GM12873 (cell line): ENCODE results near the gene EEF1G.

Source experiments
- TF ChIP-seq, protein P1 (sequence below): IDR thresholded peaks from 2 replicates; pipeline ENCODE4 v1.5.1; 2012; ENCODE audit warnings: low read depth, mild to moderate bottlenecking, moderate library complexity, low read length, control low read depth; ENCODE audit not compliant: insufficient read depth; ENCODE audit errors: missing control alignments

Gene EEF1G

DNA sequence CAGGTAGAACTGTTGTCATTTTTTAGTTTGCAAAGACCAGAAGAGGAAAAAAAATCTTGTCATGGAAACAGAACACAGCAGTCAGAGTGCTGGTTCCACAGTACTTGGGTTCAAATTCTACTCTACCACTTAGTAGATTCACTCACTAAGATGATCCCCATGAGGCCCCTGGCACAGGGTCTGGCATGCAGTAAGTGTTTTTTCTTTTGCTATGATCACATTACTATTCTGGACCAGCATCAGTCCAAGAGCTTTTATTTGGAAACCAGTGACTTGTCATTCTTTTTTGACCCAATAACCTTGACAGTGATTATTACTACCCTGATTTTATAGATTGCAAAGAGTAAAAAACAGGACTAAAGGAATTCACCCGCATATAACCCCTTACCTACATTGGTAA is 4.1 kb downstream of the EEF1G start:
- TF ChIP-seq, protein P1, sequence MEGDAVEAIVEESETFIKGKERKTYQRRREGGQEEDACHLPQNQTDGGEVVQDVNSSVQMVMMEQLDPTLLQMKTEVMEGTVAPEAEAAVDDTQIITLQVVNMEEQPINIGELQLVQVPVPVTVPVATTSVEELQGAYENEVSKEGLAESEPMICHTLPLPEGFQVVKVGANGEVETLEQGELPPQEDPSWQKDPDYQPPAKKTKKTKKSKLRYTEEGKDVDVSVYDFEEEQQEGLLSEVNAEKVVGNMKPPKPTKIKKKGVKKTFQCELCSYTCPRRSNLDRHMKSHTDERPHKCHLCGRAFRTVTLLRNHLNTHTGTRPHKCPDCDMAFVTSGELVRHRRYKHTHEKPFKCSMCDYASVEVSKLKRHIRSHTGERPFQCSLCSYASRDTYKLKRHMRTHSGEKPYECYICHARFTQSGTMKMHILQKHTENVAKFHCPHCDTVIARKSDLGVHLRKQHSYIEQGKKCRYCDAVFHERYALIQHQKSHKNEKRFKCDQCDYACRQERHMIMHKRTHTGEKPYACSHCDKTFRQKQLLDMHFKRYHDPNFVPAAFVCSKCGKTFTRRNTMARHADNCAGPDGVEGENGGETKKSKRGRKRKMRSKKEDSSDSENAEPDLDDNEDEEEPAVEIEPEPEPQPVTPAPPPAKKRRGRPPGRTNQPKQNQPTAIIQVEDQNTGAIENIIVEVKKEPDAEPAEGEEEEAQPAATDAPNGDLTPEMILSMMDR: no peak

DNA sequence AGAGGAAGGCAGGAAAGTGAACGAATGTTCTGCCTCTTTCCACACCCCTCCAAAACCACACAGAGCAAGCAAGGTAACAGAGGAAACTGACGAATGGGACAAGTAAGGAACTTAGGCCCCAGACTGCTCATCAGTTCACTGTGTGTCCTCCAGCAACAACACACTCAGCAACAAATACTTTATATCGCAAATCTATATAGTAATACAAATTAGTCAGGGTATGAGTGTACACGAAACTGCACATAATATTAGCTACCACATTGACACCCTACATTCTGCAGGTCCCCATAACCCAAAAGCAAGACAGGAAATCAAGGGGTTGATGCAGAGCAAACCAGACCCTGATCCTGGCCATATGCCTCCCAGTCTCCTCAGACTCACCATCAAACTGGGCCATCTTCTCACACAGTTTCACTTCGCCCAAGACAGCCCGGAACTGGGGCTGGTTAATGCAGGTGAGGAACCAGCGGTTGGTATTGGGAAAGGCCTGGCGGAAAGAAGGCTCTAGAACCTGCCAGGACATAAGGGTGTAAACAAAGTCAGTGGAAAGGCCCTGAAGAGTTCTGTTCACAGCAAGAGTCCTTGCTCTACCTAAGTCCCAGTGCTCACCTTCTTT is 6.6 kb downstream of the EEF1G start:
- TF ChIP-seq, protein P1: no peak

DNA sequence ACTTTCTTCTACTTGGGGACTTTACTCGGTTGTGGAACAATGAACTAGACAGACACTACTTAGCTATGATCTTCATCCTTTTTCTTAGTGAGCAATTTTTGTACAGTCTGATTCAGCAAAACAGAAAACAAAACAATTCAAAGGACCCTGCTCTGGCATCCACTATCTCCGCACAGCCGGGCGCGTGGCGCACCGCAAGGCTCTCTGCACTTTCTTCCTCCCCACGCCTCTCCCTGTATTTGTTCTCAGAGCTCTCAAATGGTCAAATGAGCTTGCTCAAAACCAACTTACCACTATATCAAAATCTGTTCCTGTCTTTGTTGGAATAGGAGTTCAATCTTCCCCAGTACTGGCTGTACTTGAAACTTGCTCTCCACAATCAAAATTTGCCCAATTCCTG is 7.4 kb downstream of the EEF1G start:
- TF ChIP-seq, protein P1: no peak

DNA sequence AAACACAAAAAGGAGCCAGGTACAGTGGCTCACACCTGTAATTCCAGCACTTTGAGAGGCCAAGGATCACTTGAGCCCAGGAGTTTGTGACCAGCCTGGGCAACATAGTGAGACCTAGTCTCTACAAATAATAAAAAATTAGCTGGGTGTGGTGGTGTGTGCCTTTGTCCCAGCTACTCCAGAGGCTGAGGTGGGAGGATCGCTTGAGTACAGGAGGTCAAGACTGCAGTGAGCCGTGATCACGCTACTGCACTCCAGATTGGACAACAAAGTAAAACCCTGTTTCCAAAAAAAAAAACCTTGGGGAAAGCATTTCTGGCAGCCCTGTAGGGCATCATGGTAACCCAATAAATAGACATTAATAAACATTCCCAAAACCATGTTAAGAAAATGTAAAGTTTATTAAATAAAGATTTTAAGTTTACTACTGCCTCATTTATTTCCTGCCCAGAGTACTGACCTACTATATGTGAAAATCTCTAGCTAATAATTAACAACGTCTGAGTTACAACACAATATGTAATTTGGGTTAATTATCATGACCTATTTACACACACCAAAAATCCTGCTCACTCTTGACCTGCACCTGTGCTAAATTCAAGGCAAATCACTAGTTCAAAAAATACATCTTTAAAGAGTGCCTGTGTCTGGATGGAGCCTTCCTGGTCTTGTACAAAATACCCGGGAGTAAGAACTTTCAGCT is 8.4 kb downstream of the EEF1G start:
- TF ChIP-seq, protein P1: no peak

DNA sequence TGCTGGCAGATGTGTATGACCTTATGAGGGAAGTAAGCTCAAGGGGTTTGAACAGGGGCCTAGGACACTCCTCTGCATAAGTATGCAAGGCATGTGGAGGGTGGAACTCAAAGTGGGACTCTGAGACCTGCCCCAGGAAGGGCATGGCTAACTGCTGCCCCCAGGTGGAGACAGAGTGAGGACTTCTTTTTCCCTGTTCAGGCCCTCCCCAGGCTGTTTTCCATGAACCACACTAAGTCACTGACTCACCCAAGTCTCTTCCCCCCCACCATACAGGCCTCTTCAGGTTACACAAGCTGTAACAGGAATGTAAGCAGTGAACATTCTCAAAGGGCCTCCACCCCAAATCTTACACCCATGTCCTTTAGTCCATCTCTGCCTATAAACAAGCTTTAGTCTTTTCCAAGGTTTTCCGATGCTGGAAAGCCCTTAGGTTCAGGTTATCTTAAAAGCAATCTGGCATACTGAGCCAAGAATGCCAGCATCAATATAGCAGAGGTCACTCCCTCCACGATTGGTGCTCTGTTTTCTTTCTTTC is 13.1 kb downstream of the EEF1G start:
- TF ChIP-seq, protein P1: peak; percentile 86

DNA sequence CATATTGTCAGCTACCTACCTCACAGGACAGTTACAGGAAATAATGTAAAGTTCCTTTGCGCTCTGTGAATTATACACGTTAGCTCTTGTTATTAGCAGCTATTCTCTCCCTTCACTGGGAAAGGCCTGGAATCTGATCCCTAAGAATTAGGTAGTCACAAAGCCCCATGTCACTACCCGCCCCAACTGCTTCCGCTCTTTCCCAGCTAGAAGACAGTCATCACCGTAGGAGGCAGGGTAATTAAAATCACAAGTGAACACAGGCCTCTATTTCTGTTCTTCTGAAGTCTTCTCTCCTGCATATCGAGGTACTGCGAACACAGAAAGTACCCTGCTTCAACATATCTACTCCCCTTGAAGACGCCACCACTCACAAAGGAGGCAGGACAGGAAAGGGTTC is 14.5 kb downstream of the EEF1G start:
- TF ChIP-seq, protein P1: no peak

DNA sequence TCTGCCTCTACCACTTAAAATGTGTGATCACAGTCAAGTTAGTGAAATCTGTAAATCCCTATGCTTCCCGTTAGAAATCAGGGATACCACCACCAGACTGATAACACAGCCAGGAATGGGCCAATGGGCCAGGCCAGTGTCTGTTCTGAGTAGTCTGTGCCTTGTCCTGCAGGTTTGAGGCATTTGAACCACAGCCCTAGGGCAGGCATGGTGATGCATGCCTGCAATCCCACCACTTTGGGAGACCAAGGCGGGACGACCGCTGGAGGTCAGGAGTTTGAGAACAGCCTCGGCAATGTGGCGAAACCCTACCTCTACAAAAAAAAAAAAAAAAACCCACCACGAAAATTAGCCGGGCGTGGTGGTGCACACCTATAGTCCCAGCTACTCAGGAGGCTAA is 15.0 kb downstream of the EEF1G start:
- TF ChIP-seq, protein P1: no peak
